OCI-LY3 (cell line): ENCODE results near the gene CBL.
A peak's percentile ranks its signal among the peaks of the same experiment; 100 is the strongest.

Experiments used
- CTCF ChIP-seq: fragments of 200-600, 300-600 bp; sonication (generic); IDR thresholded peaks from 2 replicates; pipeline ENCODE4 v1.5.1; 2014; ENCODE audit warnings: antibody characterized with exemption, low read length, low read depth
- EZH2phosphoT487 ChIP-seq: fragments of 200-600 bp; shearing (Covaris generic); IDR thresholded peaks from 2 replicates; pipeline ENCODE4 v1.6.1; 2018; ENCODE audit warnings: antibody characterized with exemption, mixed run types, low read depth

DNA sequence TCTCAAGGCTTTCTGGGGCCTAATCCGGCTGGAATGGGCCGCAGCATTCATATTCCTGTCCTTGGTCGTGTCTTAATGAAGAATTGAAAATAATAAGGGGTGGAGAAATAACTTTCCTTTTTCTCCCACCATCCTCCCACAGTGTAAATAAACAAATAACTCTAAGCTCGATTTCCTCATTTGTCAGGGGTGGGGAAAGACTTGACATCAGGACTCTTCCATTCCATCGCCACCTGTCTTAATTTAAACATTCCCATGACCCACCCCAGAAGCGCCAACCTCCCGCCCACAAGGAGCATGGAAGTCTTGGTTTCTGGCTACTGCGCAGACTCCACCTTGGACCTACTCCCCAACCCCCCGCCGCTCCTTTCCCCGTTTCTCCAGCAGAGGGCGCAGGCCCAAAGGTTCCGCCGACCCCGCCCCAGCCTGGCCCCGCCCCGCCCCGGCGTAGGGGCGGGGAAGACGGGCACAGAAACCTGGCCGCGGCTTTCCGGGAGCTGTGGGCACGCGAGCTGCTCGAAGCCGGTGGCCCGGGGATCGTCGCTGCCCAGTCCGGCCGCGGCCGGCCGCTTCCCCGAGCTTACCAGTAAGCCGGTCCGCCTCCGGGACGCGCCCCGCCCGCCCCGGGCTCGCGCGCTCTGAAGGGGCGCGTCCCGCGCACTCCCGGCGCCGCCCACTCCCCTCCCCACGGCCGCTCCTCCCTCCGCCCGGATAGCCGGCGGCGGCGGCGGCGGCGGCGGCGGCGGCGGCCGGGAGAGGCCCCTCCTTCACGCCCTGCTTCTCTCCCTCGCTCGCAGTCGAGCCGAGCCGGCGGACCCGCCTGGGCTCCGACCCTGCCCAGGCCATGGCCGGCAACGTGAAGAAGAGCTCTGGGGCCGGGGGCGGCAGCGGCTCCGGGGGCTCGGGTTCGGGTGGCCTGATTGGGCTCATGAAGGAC is at the start of gene CBL:
- TF ChIP-seq CTCF = peak; percentile 76
- TF ChIP-seq EZH2phosphoT487 = no peak
